A549 (cell line): Measurements from ENCODE around the gene ARL2.

Experiments
- CEBPB ChIP-seq, 2 experiments: fragments of >200 bp in 1 of 2; sonication (Bioruptor Twin) in 1 of 2; formaldehyde crosslinking in 1 of 2; IDR thresholded peaks; 2 replicates each; pipeline ENCODE4 v1.6.1; 2012 to 2016
- CHD4 ChIP-seq: fragments of 200-600 bp; sonication (generic); IDR thresholded peaks from 2 replicates; pipeline ENCODE4 v1.6.1; 2016; ENCODE audit warnings: antibody characterized with exemption, mild to moderate bottlenecking, borderline replicate concordance
- EP300 ChIP-seq, 2 experiments: fragments of >200 bp; sonication (Bioruptor Twin); formaldehyde crosslinking; IDR thresholded peaks; 2 replicates in 1 of 2; 3 replicates in 1 of 2; pipeline ENCODE4 v1.6.1; 2016 to 2017
- NFE2L2 ChIP-seq: fragments of 150-350 bp; conservative IDR thresholded peaks from 2 replicates; pipeline ENCODE4 v1.6.1; 2014; ENCODE audit warnings: low read length
- NPAS2 ChIP-seq: fragments of 250-450 bp; sonication (Bioruptor Pico); IDR thresholded peaks from 2 replicates; pipeline ENCODE4 v1.8.0; 2022; ENCODE audit warnings: mild to moderate bottlenecking, moderate library complexity, borderline replicate concordance
- POLR2A ChIP-seq: IDR thresholded peaks from 2 replicates; pipeline ENCODE4 v1.6.1; 2012; ENCODE audit warnings: mild to moderate bottlenecking, low read length
- POLR2AphosphoS2 ChIP-seq: conservative IDR thresholded peaks from 2 replicates; pipeline ENCODE4 v1.6.1; 2012; ENCODE audit warnings: low read length, improper control_type of control experiment, inconsistent platforms
- RCOR1 ChIP-seq: fragments of 150-350 bp; IDR thresholded peaks from 2 replicates; pipeline ENCODE4 v1.6.1; 2014; ENCODE audit warnings: antibody characterized with exemption, low read length, low read depth
- SMC3 ChIP-seq: fragments of >200 bp; sonication (Bioruptor Twin); formaldehyde crosslinking; IDR thresholded peaks from 3 replicates; pipeline ENCODE4 v1.6.1; 2018; ENCODE audit warnings: inconsistent platforms
- TP53 ChIP-seq: fragments of 250-450 bp; sonication (Bioruptor Pico); IDR thresholded peaks from 2 replicates; pipeline ENCODE4 v1.5.0; 2021; ENCODE audit warnings: mild to moderate bottlenecking, moderate library complexity
- TF ChIP-seq, protein P1 (sequence below): fragments of >200 bp; sonication (Bioruptor Twin); formaldehyde crosslinking; IDR thresholded peaks from 3 replicates; pipeline ENCODE4 v1.5.1; 2016
- TF ChIP-seq, protein P2 (sequence below): fragments of 250-450 bp; sonication (Bioruptor Pico); IDR thresholded peaks from 2 replicates; pipeline ENCODE4 v1.5.0; 2021; ENCODE audit warnings: mild to moderate bottlenecking, moderate library complexity, borderline replicate concordance

DNA sequence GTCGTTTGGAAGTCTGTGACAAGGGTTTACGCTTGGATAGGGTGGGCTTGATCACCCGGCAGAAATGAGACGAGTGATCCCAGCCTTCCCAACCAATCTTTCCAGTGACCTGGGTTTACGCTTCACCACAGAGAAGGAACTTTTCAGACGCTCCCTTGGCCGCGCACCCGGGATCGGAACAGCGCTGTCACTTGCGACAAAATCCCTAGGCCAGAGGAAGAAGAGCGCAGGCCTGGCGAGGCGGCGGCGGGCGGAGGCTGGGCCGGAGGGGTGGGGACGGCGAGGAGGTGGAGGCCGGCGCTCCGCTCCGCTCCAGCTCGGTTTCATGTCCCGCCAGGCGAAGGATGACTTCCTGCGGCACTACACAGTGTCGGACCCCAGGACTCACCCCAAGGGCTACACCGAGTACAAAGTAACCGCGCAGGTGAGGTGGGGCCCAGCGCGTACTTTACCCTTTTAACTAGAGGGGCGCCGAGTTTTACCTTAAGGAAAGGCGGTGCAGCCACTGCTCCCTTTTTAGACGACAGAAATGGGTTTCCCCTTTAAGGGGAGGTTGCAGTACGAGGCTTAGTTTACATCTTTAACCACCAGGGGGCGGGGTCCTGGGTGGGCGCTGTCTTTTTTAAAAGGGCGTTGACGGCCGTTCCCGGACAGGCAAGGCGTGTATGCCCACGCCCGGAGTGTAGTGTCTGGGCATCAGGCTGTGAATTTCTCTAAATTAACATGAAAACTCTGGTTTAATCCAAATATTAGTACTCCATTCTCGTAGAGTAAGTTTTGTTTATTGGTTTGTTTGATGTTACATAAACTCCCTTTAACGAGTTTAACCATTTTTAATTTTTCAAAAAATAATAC lies 13.5 kb downstream of the ARL2 start, which contains the start of gene SNX15:
- no peak for TF ChIP-seq CHD4
- TF ChIP-seq, protein P1, sequence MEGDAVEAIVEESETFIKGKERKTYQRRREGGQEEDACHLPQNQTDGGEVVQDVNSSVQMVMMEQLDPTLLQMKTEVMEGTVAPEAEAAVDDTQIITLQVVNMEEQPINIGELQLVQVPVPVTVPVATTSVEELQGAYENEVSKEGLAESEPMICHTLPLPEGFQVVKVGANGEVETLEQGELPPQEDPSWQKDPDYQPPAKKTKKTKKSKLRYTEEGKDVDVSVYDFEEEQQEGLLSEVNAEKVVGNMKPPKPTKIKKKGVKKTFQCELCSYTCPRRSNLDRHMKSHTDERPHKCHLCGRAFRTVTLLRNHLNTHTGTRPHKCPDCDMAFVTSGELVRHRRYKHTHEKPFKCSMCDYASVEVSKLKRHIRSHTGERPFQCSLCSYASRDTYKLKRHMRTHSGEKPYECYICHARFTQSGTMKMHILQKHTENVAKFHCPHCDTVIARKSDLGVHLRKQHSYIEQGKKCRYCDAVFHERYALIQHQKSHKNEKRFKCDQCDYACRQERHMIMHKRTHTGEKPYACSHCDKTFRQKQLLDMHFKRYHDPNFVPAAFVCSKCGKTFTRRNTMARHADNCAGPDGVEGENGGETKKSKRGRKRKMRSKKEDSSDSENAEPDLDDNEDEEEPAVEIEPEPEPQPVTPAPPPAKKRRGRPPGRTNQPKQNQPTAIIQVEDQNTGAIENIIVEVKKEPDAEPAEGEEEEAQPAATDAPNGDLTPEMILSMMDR: peak; percentile 52
- no peak for TF ChIP-seq NPAS2 (CRISPR knock-in tag)
- peak; percentile 80 for TF ChIP-seq POLR2A
- no peak for TF ChIP-seq POLR2AphosphoS2
- no peak for TF ChIP-seq EP300 (IDR thresholded peaks at IDR 0.05)
- TF ChIP-seq TP53 (CRISPR knock-in tag): no peak
- TF ChIP-seq SMC3: no peak; the same call in none of the 3 replicates
- TF ChIP-seq RCOR1: no peak
- TF ChIP-seq CEBPB (IDR thresholded peaks at IDR 0.05): no peak
- TF ChIP-seq, protein P2, sequence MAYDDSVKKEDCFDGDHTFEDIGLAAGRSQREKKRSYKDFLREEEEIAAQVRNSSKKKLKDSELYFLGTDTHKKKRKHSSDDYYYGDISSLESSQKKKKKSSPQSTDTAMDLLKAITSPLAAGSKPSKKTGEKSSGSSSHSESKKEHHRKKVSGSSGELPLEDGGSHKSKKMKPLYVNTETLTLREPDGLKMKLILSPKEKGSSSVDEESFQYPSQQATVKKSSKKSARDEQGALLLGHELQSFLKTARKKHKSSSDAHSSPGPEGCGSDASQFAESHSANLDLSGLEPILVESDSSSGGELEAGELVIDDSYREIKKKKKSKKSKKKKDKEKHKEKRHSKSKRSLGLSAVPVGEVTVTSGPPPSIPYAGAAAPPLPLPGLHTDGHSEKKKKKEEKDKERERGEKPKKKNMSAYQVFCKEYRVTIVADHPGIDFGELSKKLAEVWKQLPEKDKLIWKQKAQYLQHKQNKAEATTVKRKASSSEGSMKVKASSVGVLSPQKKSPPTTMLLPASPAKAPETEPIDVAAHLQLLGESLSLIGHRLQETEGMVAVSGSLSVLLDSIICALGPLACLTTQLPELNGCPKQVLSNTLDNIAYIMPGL (CRISPR knock-in tag): no peak
- TF ChIP-seq NFE2L2: no peak
